Heart left ventricle (tissue), 16 donors: ENCODE measurements around the gene ZNF611. TPM values are rescaled to one million over a fixed set of nuclear protein-coding genes. Genes with fewer than 3 reads are reported as not detected.
"Not testable (repeated sequence)": the region's sequence is repeated elsewhere in the genome, so short reads cannot be mapped to it uniquely, and the experiment has no call there.

Experiments used
- ATAC-seq, 4 donors: fragments of 200-7000 bp; cut with Tn5 transposase; one replicate each; pipeline ENCODE4 v1.9.1; 2020 to 2022; ENCODE audit warnings: moderate library complexity in 4 of 4, mild to moderate bottlenecking in 3 of 4, moderate number of reproducible peaks in 1 of 4
- DNase-seq, 5 donors: peaks; one replicate each; pipeline ENCODE4 v3.0.0-alpha.2; 2020
- H3K27ac ChIP-seq, 12 donors: fragments of 200-600 bp; sonication (generic) in 4 of 12; one replicate each; pipeline versions ENCODE4 v1.5.0 to v1.8.0; 2016 to 2022; ENCODE audit warnings: mild to moderate bottlenecking in 2 of 12
- H3K27me3 ChIP-seq, 9 donors: fragments of 200-600 bp; sonication (generic) in 2 of 9; one replicate each; pipeline versions ENCODE4 v1.5.1 to v1.8.0; 2016 to 2022; ENCODE audit warnings: mild to moderate bottlenecking in 3 of 9
- H3K36me3 ChIP-seq, 9 donors: fragments of 200-600 bp; sonication (generic) in 2 of 9; one replicate each; pipeline versions ENCODE4 v1.5.0 to v1.8.0; 2018 to 2022; ENCODE audit warnings: mild to moderate bottlenecking in 2 of 9
- H3K4me1 ChIP-seq, 12 donors: fragments of 200-600 bp; sonication (generic) in 4 of 12; one replicate each; pipeline versions ENCODE4 v1.5.0 to v1.8.0; 2016 to 2022; ENCODE audit warnings: mild to moderate bottlenecking in 3 of 12
- H3K4me3 ChIP-seq, 12 donors: fragments of 200-600 bp; sonication (generic) in 4 of 12; one replicate each; pipeline versions ENCODE4 v1.5.0 to v1.8.0; 2017 to 2022; ENCODE audit warnings: mild to moderate bottlenecking in 9 of 12, moderate library complexity in 4 of 12
- H3K9me3 ChIP-seq, 12 donors: fragments of 200-600 bp; sonication (generic) in 4 of 12; one replicate each; pipeline versions ENCODE4 v1.5.0 to v1.8.0; 2016 to 2022; ENCODE audit warnings: mild to moderate bottlenecking in 1 of 12
- CTCF ChIP-seq, 12 donors: fragments of 200-600 bp; sonication (generic) in 4 of 12; IDR thresholded peaks; one replicate each; pipeline versions ENCODE4 v1.5.0 to v1.8.0; 2018 to 2022; ENCODE audit warnings: antibody characterized with exemption in 12 of 12, mild to moderate bottlenecking in 5 of 12
- POLR2A ChIP-seq, 2 donors: fragments of 450-650 bp; IDR thresholded peaks; one replicate each; pipeline ENCODE4 v1.6.1; 2017; ENCODE audit warnings: antibody characterized with exemption in 2 of 2, mild to moderate bottlenecking in 2 of 2, moderate library complexity in 2 of 2
- WGBS, 4 donors: extraction: QIAGEN DNeasy Blood & Tissue Kit in 2 of 4; methylation state at CpG; one replicate each; pipeline versions ENCODE4 v1.1.5 to v1.1.7; 2013 to 2018; 5-methylcytosine and 5-hydroxymethylcytosine counted together
- intact Hi-C, 10 donors: fragments of 100-400 bp; cut with DNase I; formaldehyde crosslinking; loops; one replicate each; pipeline versions ENCODE4 v1.11.1 to v1.14.2; 2022
- polyA plus RNA-seq, 2 donors: library from polyadenylated mRNA; stranded (reverse); fragments of 200-250 nt; gene quantifications; one replicate each; pipeline ENCODE4 v1.2.3, GENCODE V29; 2013
- total RNA-seq, 9 donors: library from RNA; depleted of rRNA in 2 of 9; stranded (reverse); fragments of >200 nt in 2 of 9; fragmentation: NEBNext Ultra II Directional in 3 of 9; extraction: Animal tissue kit (Norgen Biotek cat#: 25700) in 3 of 9; gene quantifications; one replicate each; pipeline versions ENCODE4 v1.1.0 to v1.2.4, GENCODE V29; 2016 to 2023
- donor health status: ischemic (EF 13 %, LVEDD 7.1; RV severe dilation, severe dysfunction).
- donor health status: healthy with polysubstance abuse.
- donor health status: DM: no; HTN: yes; CAD: no.
- donor health status: DM: no; HTN: no; CAD: no.
- donor health status: ischemic (EF 25% LVEDD 6.9; RV normal size, moderate dysfunction).
- donor health status: ischemic (EF 25% LVEDD 5.7; RV mildly dilated, moderate dysfunction).
- donor health status: healthy.
- donor health status: DM: yes; HTN: yes; CAD: no.
- donor health status: ischemic (EF 35%, LVEDD 5.7; RV mildly dilated, moderate dysfunction).
- donor health status: nonischemic (EF 11% LVEDD 7.7; RV severe dilation, severe dysfunction).
- donor health status: DM: yes; HTN: yes; CAD: no.
- donor health status: PGD.
- donor health status: ischemic (EF 29% LVEDD 5.4; RV normal size, mild dysfunction).
- donor health status: nonischemic (EF 23%, LVEDD 6.1; RV moderate dilation, normal function).

ZNF611 gene
- total and polyA plus RNA-seq, 11 donors, result 3.8 to 12.6 (median 6.4) TPM

DNA sequence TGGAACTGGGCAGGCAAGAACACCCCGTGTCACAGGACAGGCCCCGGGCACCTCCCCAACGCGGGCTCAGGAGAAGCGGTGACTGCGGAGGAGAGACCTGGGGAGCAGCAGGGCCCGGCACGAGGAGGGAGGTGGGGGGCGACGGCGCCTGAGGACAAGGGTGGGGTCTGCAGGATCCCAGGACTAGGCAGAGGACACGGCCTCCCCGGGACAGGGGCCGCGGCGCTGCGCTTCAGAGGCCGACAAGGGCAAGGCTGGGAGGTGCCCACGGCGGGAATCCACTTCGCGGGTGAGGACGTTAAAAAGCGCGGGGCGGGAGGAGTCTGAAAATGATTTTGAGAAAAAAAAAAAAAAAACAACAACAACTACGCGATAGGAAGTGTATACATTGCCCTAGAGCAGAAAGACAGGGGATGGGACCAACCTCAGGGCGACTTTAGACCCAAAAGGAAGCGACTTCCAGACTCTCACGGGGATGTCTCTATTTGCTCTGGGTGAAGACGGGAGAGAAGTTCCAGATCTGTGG lies 44.9 kb downstream of the ZNF611 start:
- Histone ChIP-seq H3K4me1 (peaks cover 0 to 31% (median 12%) of the 10 kb centered on the region in 12 donors), H3K9me3 (no peaks in the 10 kb centered on the region), H3K27me3 (no peaks in the 10 kb centered on the region), H3K27ac (peak overlapping the region; percentile 67 to 97 (median 90)), H3K4me3 (peak overlapping the region; percentile 52 to 92 (median 70)), H3K36me3 (peaks cover 0 to 4% (median 0%) of the 10 kb centered on the region in 9 donors)
- TF ChIP-seq CTCF (IDR thresholded peaks at IDR 0.05) (no peak), POLR2A (IDR thresholded peaks at IDR 0.05) (no peak)
- peak; percentile 27 to 59 (median 52) for ATAC-seq
- WGBS, 4 donors, result 0% methylated on average over 31 to 32 of the region's 32 CpGs
- DNase-seq, result peak; percentile 29 to 69 (median 49)
- intact Hi-C loops, result loop anchor here in 7 of 10 donors (1.0 to 10.0 kb wide), 8 partner anchors 42 to 677 kb away; partner anchors contain the start of genes ZNF525 (in 2 of the 7), ZNF611 (in 2 of the 7) and ZNF83 (in 2 of the 7)

- intact Hi-C loops, result loop anchor here in 4 of 10 donors (2.0 to 10.0 kb wide), 4 partner anchors 50 to 678 kb away; partner anchors contain the start of genes ZNF525 (in 2 of the 4) and ZNF83 (in 1 of the 4)
- Histone ChIP-seq H3K4me3 (peak overlapping the region; percentile 52 to 92 (median 70)), H3K4me1 (peaks cover 0 to 31% (median 12%) of the 10 kb centered on the region in 12 donors), H3K27ac (peak overlapping the region; percentile 67 to 97 (median 90))
- H3K36me3 ChIP-seq, H3K9me3 ChIP-seq, DNase-seq, ATAC-seq, H3K27me3 ChIP-seq: not testable (repeated sequence)
- 24 to 37% (median 32%) methylated on average over 6 of the region's 6 CpGs for WGBS, 4 donors
Measured at GRCh38 chr19:52688925-52689796, 45.7 kb downstream of the ZNF611 start.

GRCh38 chr19:52688335-52688734 lies 46.5 kb downstream of the ZNF611 start:
- WGBS, 4 donors, result 84 to 93% (median 91%) methylated on average over 2 of the region's 2 CpGs
- ATAC-seq (no peak), DNase-seq (no peak)
- TF ChIP-seq CTCF (IDR thresholded peaks at IDR 0.05) (no peak), POLR2A (IDR thresholded peaks at IDR 0.05) (no peak)
- intact Hi-C loops, result loop anchor here in 4 of 10 donors (2.0 to 10.0 kb wide), 4 partner anchors 50 to 679 kb away; partner anchors contain the start of genes ZNF525 (in 2 of the 4) and ZNF83 (in 1 of the 4)
- Histone ChIP-seq H3K4me3 (no peak overlapping the region), H3K27me3 (no peaks in the 10 kb centered on the region), H3K36me3 (peaks cover 0 to 4% (median 0%) of the 10 kb centered on the region in 9 donors), H3K27ac (peak overlapping the region in 1 of 12 donors; percentile 92), H3K9me3 (no peaks in the 10 kb centered on the region), H3K4me1 (peaks cover 0 to 31% (median 12%) of the 10 kb centered on the region in 12 donors)

DNA sequence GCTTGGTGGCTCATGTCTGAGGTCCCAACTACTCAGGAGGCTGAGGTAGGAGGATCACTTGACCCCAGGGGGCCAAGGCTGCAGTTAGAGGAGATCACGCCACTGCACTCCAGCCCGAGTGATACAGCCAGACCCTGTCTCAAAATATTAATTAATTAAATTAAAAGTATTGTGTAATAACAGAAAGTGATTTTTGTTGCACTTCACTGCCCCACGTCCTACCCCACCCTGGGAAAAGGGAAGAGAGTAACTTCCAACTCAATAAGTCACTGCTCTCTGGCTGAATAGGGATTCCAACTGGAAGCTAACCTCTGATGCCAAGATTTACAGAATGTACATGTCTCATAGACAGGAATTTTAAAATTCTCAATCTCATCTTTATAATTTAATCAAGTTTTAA lies 47.2 kb downstream of the ZNF611 start:
- H3K27ac ChIP-seq, result peak overlapping the region in 1 of 12 donors; percentile 92
- no peak overlapping the region for H3K4me3 ChIP-seq
- H3K36me3 ChIP-seq, result peaks cover 0 to 4% (median 0%) of the 10 kb centered on the region in 9 donors
- no peak for TF ChIP-seq CTCF (IDR thresholded peaks at IDR 0.05)
- TF ChIP-seq POLR2A (IDR thresholded peaks at IDR 0.05), result no peak
- WGBS, 4 donors, result 86 to 93% (median 91%) methylated on average over 3 of the region's 3 CpGs
- ATAC-seq (no peak), DNase-seq (no peak)
- intact Hi-C loops, result loop anchor here in 4 of 10 donors (2.0 to 10.0 kb wide), 4 partner anchors 49 to 680 kb away; partner anchors contain the start of genes ZNF525 (in 2 of the 4) and ZNF83 (in 1 of the 4)
- H3K9me3 ChIP-seq, result no peaks in the 10 kb centered on the region
- no peaks in the 10 kb centered on the region for H3K27me3 ChIP-seq
- H3K4me1 ChIP-seq, result peaks cover 0 to 31% (median 12%) of the 10 kb centered on the region in 12 donors
